Inflammatory macrophage treated with lipopolysaccharide for 1 hour (primary cell): ENCODE results near the gene RFX8.
"Not testable (repeated sequence)": the region's sequence is repeated elsewhere in the genome, so short reads cannot be mapped to it uniquely, and the experiment has no call there.

Source experiments
- DNase-seq, 2 donors: peaks; one replicate each; pipeline ENCODE4 v3.0.0-alpha.2; 2020 to 2022

RFX8 gene

GRCh38 chr2:101439716-101440115 lies 35.2 kb downstream of the RFX8 start:
- DNase-seq: no peak

- not testable (repeated sequence) for DNase-seq
These were observed 36.4 kb downstream of the RFX8 start for GRCh38 chr2:101438555-101438954.

- no peak for DNase-seq
These were observed 39.7 kb downstream of the RFX8 start for GRCh38 chr2:101435001-101435862.

- DNase-seq: no peak
These were observed 41.4 kb downstream of the RFX8 start for GRCh38 chr2:101433465-101433864.

- DNase-seq: no peak
These were observed 42.3 kb downstream of the RFX8 start for GRCh38 chr2:101432411-101433181.

- DNase-seq: no peak
These were observed 43.4 kb downstream of the RFX8 start for GRCh38 chr2:101431486-101431885.

- no peak for DNase-seq
These were observed 44.8 kb downstream of the RFX8 start for GRCh38 chr2:101430156-101430555.

- no peak for DNase-seq
These were observed 45.5 kb downstream of the RFX8 start for GRCh38 chr2:101429453-101429852.

- no peak for DNase-seq
These were observed 46.3 kb downstream of the RFX8 start for GRCh38 chr2:101428422-101429176.

GRCh38 chr2:101427743-101428142 lies 47.2 kb downstream of the RFX8 start:
- DNase-seq: no peak

- DNase-seq: no peak
These were observed 47.7 kb downstream of the RFX8 start for GRCh38 chr2:101427240-101427639.

GRCh38 chr2:101426822-101427221 lies 48.1 kb downstream of the RFX8 start:
- no peak for DNase-seq

GRCh38 chr2:101420623-101421022 lies 54.3 kb downstream of the RFX8 start:
- peak; percentile 49 to 69 for DNase-seq

- peak; percentile 55 to 91 for DNase-seq
These were observed 55.7 kb downstream of the RFX8 start for GRCh38 chr2:101419096-101419663.

GRCh38 chr2:101418460-101419095 lies 56.3 kb downstream of the RFX8 start:
- DNase-seq: no peak

GRCh38 chr2:101416609-101417008 lies 58.3 kb downstream of the RFX8 start:
- DNase-seq: no peak

- no peak for DNase-seq
These were observed 59.0 kb downstream of the RFX8 start for GRCh38 chr2:101415884-101416283.

- no peak for DNase-seq
These were observed 59.7 kb downstream of the RFX8 start for GRCh38 chr2:101415220-101415619.

GRCh38 chr2:101412092-101412694 lies 62.7 kb downstream of the RFX8 start:
- DNase-seq: no peak

GRCh38 chr2:101410746-101411145 lies 64.2 kb downstream of the RFX8 start:
- DNase-seq: no peak

GRCh38 chr2:101410114-101410513 lies 64.8 kb downstream of the RFX8 start:
- DNase-seq: no peak

- DNase-seq: no peak
These were observed 65.2 kb downstream of the RFX8 start for GRCh38 chr2:101409699-101410098.
